ENCODE results near the gene HDAC4.

Gene HDAC4

GRCh38 chr2:239235311-239235710 is 165.5 kb downstream of the HDAC4 start:
- H3K27ac ChIP-seq = no peak overlapping the region
- no peak for TF ChIP-seq CTCF (IDR thresholded peaks at IDR 0.05)
- no peak for TF ChIP-seq ZFX (IDR thresholded peaks at IDR 0.05; ENCODE audit: borderline replicate concordance)

GRCh38 chr2:239234191-239235175 is 166.3 kb downstream of the HDAC4 start:
- TF ChIP-seq CTCF (IDR thresholded peaks at IDR 0.05) (no peak), ZFX (IDR thresholded peaks at IDR 0.05; ENCODE audit: borderline replicate concordance) (no peak)
- H3K27ac ChIP-seq = no peak overlapping the region

GRCh38 chr2:239233576-239233975 is 167.2 kb downstream of the HDAC4 start:
- H3K27ac ChIP-seq = no peak overlapping the region
- TF ChIP-seq CTCF (IDR thresholded peaks at IDR 0.05) = no peak
- no peak for TF ChIP-seq ZFX (IDR thresholded peaks at IDR 0.05; ENCODE audit: borderline replicate concordance)

- TF ChIP-seq CTCF (IDR thresholded peaks at IDR 0.05) = no peak
- no peak for TF ChIP-seq ZFX (IDR thresholded peaks at IDR 0.05; ENCODE audit: borderline replicate concordance)
- no peak overlapping the region for H3K27ac ChIP-seq
Observed at GRCh38 chr2:239232195-239232578, 168.6 kb downstream of the HDAC4 start.

- H3K27ac ChIP-seq = no peak overlapping the region
- TF ChIP-seq ZFX (IDR thresholded peaks at IDR 0.05; ENCODE audit: borderline replicate concordance) (no peak), CTCF (IDR thresholded peaks at IDR 0.05) (no peak)
Observed at GRCh38 chr2:239231231-239232194, 169.3 kb downstream of the HDAC4 start.

- no peak overlapping the region for H3K27ac ChIP-seq
- no peak for TF ChIP-seq ZFX (IDR thresholded peaks at IDR 0.05; ENCODE audit: borderline replicate concordance)
- no peak for TF ChIP-seq CTCF (IDR thresholded peaks at IDR 0.05)
Observed at GRCh38 chr2:239230318-239231052, 170.3 kb downstream of the HDAC4 start.

All from 22Rv1 (cell line).